HCT116 (cell line): ENCODE measurements around the gene ACTN4. TPM values are rescaled to one million over a fixed set of nuclear protein-coding genes. Genes with fewer than 3 reads are reported as not detected.

Experiments
- ATAC-seq: fragments of 200-7000 bp; cut with Tn5 transposase; 2 replicates; pipeline ENCODE4 v1.9.1; 2020; ENCODE audit warnings: mild to moderate bottlenecking, moderate library complexity
- BruUV-seq: library from RNA; stranded (reverse); fragments of 400-500 nt; replicated peaks from 2 replicates; lab custom pipeline; 2021; lab: Mats Ljungman, UMichigan
- CTCF ChIA-PET: fragments of 300-600 bp; sonication (Branson Sonifier 250); formaldehyde crosslinking; loops from one replicate; lab custom pipeline; 2021; ENCODE audit warnings: antibody characterized with exemption; lab: Charles Lee
- POLR2A ChIA-PET: fragments of 300-600, 350-600 bp; sonication (Branson Sonifier 250); formaldehyde crosslinking; loops from one replicate; lab custom pipeline; 2021; ENCODE audit warnings: antibody characterized with exemption; lab: Charles Lee
- RAD21 ChIA-PET, 2 experiments: fragments of 300-600 bp; sonication (Branson Sonifier 250); formaldehyde crosslinking; loops; one replicate each; lab custom pipeline; 2023; ENCODE audit warnings: low total read pairs in 2 of 2; ENCODE audit not compliant: uncharacterized antibody in 2 of 2, unreplicated experiment in 2 of 2, low non-redundant PET in 1 of 2; lab: Charles Lee
- DNase-seq: peaks from one replicate; pipeline ENCODE4 v3.0.0-alpha.2; 2010; ENCODE audit warnings: low read depth, low spot score
- H2AFZ ChIP-seq: fragments of 200-600 bp; shearing (Covaris generic), sonication (generic); 2 replicates; pipeline ENCODE4 v1.6.1; 2017; ENCODE audit warnings: low read depth, mixed run types, mixed read lengths, antibody characterized with exemption, low read length; ENCODE audit not compliant: poor library complexity, severe bottlenecking
- H3K27ac ChIP-seq: 2 replicates; pipeline ENCODE4 v1.5.1; 2012; ENCODE audit warnings: low read depth, low read length
- H3K27me3 ChIP-seq: fragments of 200-600 bp; sonication (generic); 2 replicates; pipeline ENCODE4 v1.6.1; 2016; ENCODE audit warnings: mixed run types, low read length, mixed read lengths; ENCODE audit not compliant: insufficient read depth
- H3K36me3 ChIP-seq, 2 experiments: fragments of 200-500 bp in 1 of 2; fragments of 200-600 bp in 1 of 2; sonication (Bioruptor generic) in 1 of 2; sonication (generic) in 1 of 2; 2 replicates each; pipeline versions ENCODE4 v1.5.1 to v1.6.1; 2014 to 2016; ENCODE audit warnings: low read length in 2 of 2, inconsistent platforms in 1 of 2, mixed read lengths in 1 of 2, mixed run types in 1 of 2; ENCODE audit not compliant: insufficient read depth in 2 of 2, control insufficient read depth in 1 of 2
- H3K4me1 ChIP-seq, 2 experiments: fragments of 200-600 bp in 1 of 2; sonication (generic) in 1 of 2; 2 replicates each; pipeline versions ENCODE4 v1.5.1 to v1.6.1; 2012 to 2017; ENCODE audit warnings: low read length in 2 of 2, inconsistent platforms in 1 of 2, mild to moderate bottlenecking in 1 of 2, mixed read lengths in 1 of 2, mixed run types in 1 of 2, moderate library complexity in 1 of 2; ENCODE audit not compliant: insufficient read depth in 2 of 2, control insufficient read depth in 1 of 2
- H3K4me2 ChIP-seq: fragments of 200-600 bp; sonication (generic); 2 replicates; pipeline ENCODE4 v1.6.1; 2017; ENCODE audit warnings: mixed run types, low read length, mixed read lengths
- H3K4me3 ChIP-seq, 2 experiments: fragments of 200-600 bp in 1 of 2; sonication (generic) in 1 of 2; replicated peaks in 1 of 2; 2 replicates each; pipeline ENCODE4 v1.5.1; 2011 to 2016; ENCODE audit warnings: low read length in 2 of 2, control low read depth in 1 of 2, low read depth in 1 of 2, mild to moderate bottlenecking in 1 of 2, mixed read lengths in 1 of 2, mixed run types in 1 of 2
- H3K79me2 ChIP-seq: fragments of 200-600 bp; sonication (generic); 2 replicates; pipeline ENCODE4 v1.6.1; 2017; ENCODE audit warnings: mild to moderate bottlenecking, mixed run types, low read length, moderate library complexity, mixed read lengths; ENCODE audit not compliant: insufficient read depth
- H3K9ac ChIP-seq: fragments of 200-600 bp; sonication (generic); 2 replicates; pipeline ENCODE4 v1.6.1; 2016; ENCODE audit warnings: low read length, mixed read lengths
- H3K9me2 ChIP-seq: fragments of 200-600 bp; sonication (generic), shearing (Covaris generic); 2 replicates; pipeline ENCODE4 v1.6.1; 2017; ENCODE audit warnings: mixed run types, mild to moderate bottlenecking, moderate library complexity; ENCODE audit not compliant: insufficient read depth
- H3K9me3 ChIP-seq, 2 experiments: fragments of 200-500 bp in 1 of 2; fragments of 200-600 bp in 1 of 2; sonication (Bioruptor generic) in 1 of 2; sonication (generic) in 1 of 2; 2 replicates each; pipeline ENCODE4 v1.6.1; 2014 to 2017; ENCODE audit warnings: low read length in 2 of 2, mixed read lengths in 2 of 2, inconsistent platforms in 1 of 2, low read depth in 1 of 2, mild to moderate bottlenecking in 1 of 2, mixed run types in 1 of 2, moderate library complexity in 1 of 2; ENCODE audit not compliant: control insufficient read depth in 1 of 2, insufficient read depth in 1 of 2
- H4K20me1 ChIP-seq: fragments of 200-600 bp; sonication (generic), shearing (Covaris generic); 2 replicates; pipeline ENCODE4 v1.6.1; 2017; ENCODE audit warnings: mixed run types, mild to moderate bottlenecking, moderate library complexity; ENCODE audit not compliant: insufficient read depth
- CTCF ChIP-seq, 3 experiments: fragments of 200-600 bp in 1 of 3; sonication (generic) in 1 of 3; IDR thresholded peaks in 2 of 3; conservative IDR thresholded peaks in 1 of 3; 2 replicates each; pipeline ENCODE4 v1.5.1; 2012 to 2017; ENCODE audit warnings: low read depth in 2 of 3, low read length in 2 of 3, antibody characterized with exemption in 1 of 3, borderline replicate concordance in 1 of 3, control low read depth in 1 of 3, mild to moderate bottlenecking in 1 of 3, mixed read lengths in 1 of 3, mixed run types in 1 of 3, moderate library complexity in 1 of 3; ENCODE audit not compliant: insufficient read depth in 1 of 3
- EZH2 ChIP-seq: fragments of 200-600 bp; sonication (generic); IDR thresholded peaks from 2 replicates; pipeline ENCODE4 v1.6.1; 2017; ENCODE audit warnings: antibody characterized with exemption, mixed run types
- FOSL1 ChIP-seq: IDR thresholded peaks from 2 replicates; pipeline ENCODE4 v1.6.1; 2012; ENCODE audit warnings: low read depth
- POLR2AphosphoS5 ChIP-seq: IDR thresholded peaks from 2 replicates; pipeline ENCODE4 v1.6.1; 2011; ENCODE audit warnings: mild to moderate bottlenecking, low read depth, low read length, moderate library complexity
- RAD21 ChIP-seq: IDR thresholded peaks from 2 replicates; pipeline ENCODE4 v1.6.1; 2012; ENCODE audit warnings: low read depth, mild to moderate bottlenecking
- SRF ChIP-seq: IDR thresholded peaks from 2 replicates; pipeline ENCODE4 v1.6.1; 2012; ENCODE audit warnings: low read depth
- YY1 ChIP-seq: IDR thresholded peaks from 2 replicates; pipeline ENCODE4 v1.6.1; 2011; ENCODE audit warnings: low read length, low read depth, moderate library complexity, mild to moderate bottlenecking; ENCODE audit not compliant: insufficient replicate concordance; ENCODE audit errors: extremely low read depth
- ZBTB33 ChIP-seq: IDR thresholded peaks from 2 replicates; pipeline ENCODE4 v1.6.1; 2011; ENCODE audit warnings: mild to moderate bottlenecking, low read length, moderate library complexity; ENCODE audit not compliant: insufficient replicate concordance; ENCODE audit errors: extremely low read depth
- intact Hi-C: fragments of 100-400 bp; cut with micrococcal nuclease; formaldehyde crosslinking; loops from 2 replicates; pipeline ENCODE4 v1.10.0; 2022
- total RNA-seq: library from RNA; stranded (reverse); gene quantifications from one replicate; pipeline ENCODE4 v1.2.1, GENCODE V29; 2021; ENCODE audit not compliant: unreplicated experiment

Gene ACTN4
- total RNA-seq, 1 experiment from 2014 or later = 651 TPM

GRCh38 chr19:38712161-38712748 lies 64.8 kb downstream of the ACTN4 start:
- Histone ChIP-seq H3K36me3 (peaks cover 45 to 76% of the 10 kb centered on the region in 2 experiments), H3K27me3 (no peaks in the 10 kb centered on the region), H3K79me2 (peaks cover 28% of the 10 kb centered on the region; the same call in 1 of the 2 replicates), H3K9me3 (no peaks in the 10 kb centered on the region), H3K4me1 (no peaks in the 10 kb centered on the region), H3K9ac (no peak overlapping the region), H3K9me2 (no peaks in the 10 kb centered on the region), H3K4me2 (no peak overlapping the region), H2AFZ (no peak overlapping the region), H3K4me3 (no peak overlapping the region), H3K27ac (no peak overlapping the region), H4K20me1 (no peaks in the 10 kb centered on the region)
- ATAC-seq (no peak), DNase-seq (no peak)
- TF ChIP-seq RAD21 (no peak), EZH2 (no peak), CTCF (IDR thresholded peaks at IDR 0.05 in 2 of 3, conservative IDR thresholded peaks at IDR 0.05 in 1 of 3; ENCODE audit: borderline replicate concordance in 1 of 3, insufficient read depth in 1 of 3, low read depth in 2 of 3, low read length in 2 of 3) (no peak)
- BruUV-seq = no TSS peak
- POLR2A ChIA-PET = no interaction called here
- CTCF ChIA-PET = no interaction called here
- intact Hi-C loops = no loop called here
- RAD21 ChIA-PET = no interaction called here

DNA sequence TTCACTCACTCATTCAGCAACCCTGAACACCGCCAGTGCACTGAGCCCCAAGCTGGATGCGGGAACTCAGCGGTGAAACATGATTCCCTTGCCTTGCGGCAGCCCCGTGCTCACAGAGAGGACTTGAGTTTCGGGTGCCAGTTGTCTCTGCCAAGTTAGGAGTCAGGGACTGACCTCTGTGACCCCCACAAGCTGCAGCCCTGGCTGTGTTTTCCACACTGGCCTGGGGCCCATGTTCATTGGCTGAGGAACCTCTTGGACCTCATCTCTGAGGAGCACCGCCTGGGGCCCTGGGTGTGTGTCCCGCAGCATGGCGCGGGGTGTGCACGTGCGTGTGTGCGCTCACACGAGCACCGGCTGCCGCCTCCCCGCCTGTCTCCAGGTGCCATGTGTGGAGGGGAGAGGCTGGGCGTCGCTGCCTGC lies 65.8 kb downstream of the ACTN4 start:
- H3K27ac ChIP-seq = no peak overlapping the region
- H4K20me1 ChIP-seq = no peaks in the 10 kb centered on the region
- H3K79me2 ChIP-seq = peaks cover 26% of the 10 kb centered on the region; the same call in 1 of the 2 replicates
- TF ChIP-seq POLR2AphosphoS5 (0 out of 2 replicates have a peak, but pooled peaks have one; percentile 3), YY1 (no peak), SRF (no peak), ZBTB33 (no peak), FOSL1 (no peak)
- TF ChIP-seq, all 23 proteins: peak for 1
- ChIA-PET RAD21 (no interaction called here), POLR2A (no interaction called here), CTCF (no interaction called here)
- no peak overlapping the region for H2AFZ ChIP-seq
- no peak overlapping the region for H3K4me2 ChIP-seq
- no peaks in the 10 kb centered on the region for H3K4me1 ChIP-seq
- intact Hi-C loops = no loop called here
- no peaks in the 10 kb centered on the region for H3K9me2 ChIP-seq
- peaks cover 39 to 74% of the 10 kb centered on the region in 2 experiments for H3K36me3 ChIP-seq
- H3K9ac ChIP-seq = no peak overlapping the region
- no peak overlapping the region for H3K4me3 ChIP-seq
- no peak for DNase-seq
- no peak for ATAC-seq
- no peaks in the 10 kb centered on the region for H3K9me3 ChIP-seq
- no peaks in the 10 kb centered on the region for H3K27me3 ChIP-seq
- BruUV-seq = no TSS peak
